Stimulated activated CD4-positive, alpha-beta T cell treated with anti-CD3 and anti-CD28 coated beads, Interleukin-1b, Interleukin-23, amount 100 ng/mL, for 4 hours (primary cell): ENCODE measurements around the gene TMEM176B.

ENCODE experiments used
- DNase-seq, 2 donors: peaks; one replicate each; pipeline ENCODE4 v3.0.0-alpha.2; 2020; ENCODE audit warnings: low read depth in 2 of 2

TMEM176B gene

GRCh38 chr7:150799741-150800580 is at the start of gene TMEM176B:
Gene TMEM176B (minus strand): TSS chr7:150800364. CDS start chr7:150796569, 3,795 bp downstream.
- no peak for DNase-seq

GRCh38 chr7:150849204-150849775 is 49.1 kb upstream of the TMEM176B start:
- DNase-seq, result no peak

GRCh38 chr7:150848561-150849115 is 48.5 kb upstream of the TMEM176B start:
- no peak for DNase-seq

GRCh38 chr7:150848111-150848510 is 47.9 kb upstream of the TMEM176B start:
- no peak for DNase-seq

- DNase-seq, result no peak
Observed at GRCh38 chr7:150847536-150847935, 47.4 kb upstream of the TMEM176B start.

GRCh38 chr7:150846291-150847115 is 46.3 kb upstream of the TMEM176B start:
- DNase-seq, result no peak

GRCh38 chr7:150845421-150845861 is 45.3 kb upstream of the TMEM176B start:
- no peak for DNase-seq

GRCh38 chr7:150842716-150843115 is 42.6 kb upstream of the TMEM176B start:
- DNase-seq, result no peak

GRCh38 chr7:150842018-150842417 is 41.9 kb upstream of the TMEM176B start:
- no peak for DNase-seq

GRCh38 chr7:150838965-150839650 is 38.9 kb upstream of the TMEM176B start:
- no peak for DNase-seq

- no peak for DNase-seq
Observed at GRCh38 chr7:150835702-150836280, 35.6 kb upstream of the TMEM176B start.

- DNase-seq, result no peak
Observed at GRCh38 chr7:150835019-150835418, 34.9 kb upstream of the TMEM176B start.

GRCh38 chr7:150831851-150832250 is 31.7 kb upstream of the TMEM176B start:
- DNase-seq, result no peak

GRCh38 chr7:150830937-150831336 is 30.8 kb upstream of the TMEM176B start:
- DNase-seq, result no peak

GRCh38 chr7:150829426-150829825 is 29.3 kb upstream of the TMEM176B start:
- no peak for DNase-seq

GRCh38 chr7:150828384-150828783 is 28.2 kb upstream of the TMEM176B start:
- DNase-seq, result no peak

GRCh38 chr7:150826061-150826849 is 26.1 kb upstream of the TMEM176B start:
- no peak for DNase-seq

GRCh38 chr7:150824379-150825177 is 24.4 kb upstream of the TMEM176B start:
- DNase-seq, result no peak

GRCh38 chr7:150823484-150824126 is 23.4 kb upstream of the TMEM176B start:
- DNase-seq, result no peak
